GM23338 (cell line): ENCODE results near the gene RHOF. TPM values are rescaled to one million over a fixed set of nuclear protein-coding genes. Genes with fewer than 3 reads are reported as not detected.

Experiments
- ATAC-seq: fragments of 200-7000 bp; cut with Tn5 transposase; 3 replicates; pipeline ENCODE4 v1.9.1; 2020
- DNase-seq: peaks from one replicate; pipeline ENCODE4 v3.0.0-alpha.2; 2015; ENCODE audit warnings: low spot score
- H2AFZ ChIP-seq: fragments of 200-600 bp; sonication (generic); 2 replicates; pipeline ENCODE4 v1.8.0; 2016; ENCODE audit warnings: antibody characterized with exemption, mild to moderate bottlenecking, moderate library complexity
- H3F3A ChIP-seq: fragments of 200-600 bp; sonication (generic); replicated peaks from 2 replicates; pipeline ENCODE4 v1.8.0; 2017; ENCODE audit warnings: antibody characterized with exemption, mixed run types, low read depth
- H3K27ac ChIP-seq: fragments of 200-600 bp; sonication (generic); 2 replicates; pipeline ENCODE4 v1.6.1; 2016; ENCODE audit warnings: low read depth
- H3K27me3 ChIP-seq: fragments of 200-600 bp; sonication (generic); 2 replicates; pipeline ENCODE4 v1.8.0; 2016; ENCODE audit warnings: mild to moderate bottlenecking, mixed run types, moderate library complexity; ENCODE audit not compliant: insufficient read depth
- H3K36me3 ChIP-seq: fragments of 200-600 bp; sonication (generic); 2 replicates; pipeline ENCODE4 v1.8.0; 2016; ENCODE audit warnings: mild to moderate bottlenecking; ENCODE audit not compliant: insufficient read depth
- H3K4me1 ChIP-seq: fragments of 200-600 bp; sonication (generic); 2 replicates; pipeline ENCODE4 v1.8.0; 2016; ENCODE audit warnings: mild to moderate bottlenecking, moderate library complexity; ENCODE audit not compliant: insufficient read depth
- H3K4me2 ChIP-seq: fragments of 200-600 bp; sonication (generic); 2 replicates; pipeline ENCODE4 v1.7.1; 2017; ENCODE audit warnings: mixed run types
- H3K4me3 ChIP-seq: fragments of 200-600 bp; sonication (generic); 2 replicates; pipeline ENCODE4 v1.6.1; 2016; ENCODE audit warnings: mixed run types
- H3K79me2 ChIP-seq: fragments of 200-600 bp; sonication (generic); replicated peaks from 2 replicates; pipeline ENCODE4 v1.8.0; 2017; ENCODE audit warnings: mild to moderate bottlenecking; ENCODE audit not compliant: insufficient read depth
- H3K9me2 ChIP-seq: fragments of 200-600 bp; sonication (generic); 2 replicates; pipeline ENCODE4 v1.8.0; 2017; ENCODE audit not compliant: insufficient read depth
- H4K20me1 ChIP-seq: fragments of 200-600 bp; sonication (generic); replicated peaks from 2 replicates; pipeline ENCODE4 v1.8.0; 2017; ENCODE audit warnings: mild to moderate bottlenecking; ENCODE audit not compliant: insufficient read depth
- H3K27ac Mint-ChIP-seq: 2 replicates; pipeline ENCODE4 v1.8.0; 2020; ENCODE audit warnings: inconsistent platforms, mild to moderate bottlenecking, moderate library complexity, mixed read lengths
- H3K27me3 Mint-ChIP-seq: 3 replicates; pipeline ENCODE4 v1.8.0; 2022; ENCODE audit warnings: low read depth, mild to moderate bottlenecking, moderate library complexity, mixed read lengths, inconsistent platforms; ENCODE audit not compliant: insufficient read depth, poor library complexity
- H3K36me3 Mint-ChIP-seq: 3 replicates; pipeline ENCODE4 v1.8.0; 2021; ENCODE audit warnings: low read depth, mild to moderate bottlenecking, inconsistent platforms, moderate library complexity, mixed read lengths
- H3K4me1 Mint-ChIP-seq: 3 replicates; pipeline ENCODE4 v1.8.0; 2020; ENCODE audit warnings: mild to moderate bottlenecking, inconsistent platforms, mixed read lengths
- H3K4me3 Mint-ChIP-seq: 3 replicates; pipeline ENCODE4 v1.8.0; 2021; ENCODE audit warnings: moderate library complexity, mild to moderate bottlenecking, inconsistent platforms, mixed read lengths
- H3K9me3 Mint-ChIP-seq: 3 replicates; pipeline ENCODE4 v1.8.0; 2020; ENCODE audit warnings: moderate library complexity, mild to moderate bottlenecking, inconsistent platforms, mixed read lengths
- CREB1 ChIP-seq: fragments of 250-450 bp; sonication (Bioruptor Pico); IDR thresholded peaks from 2 replicates; pipeline ENCODE4 v1.5.0; 2020; ENCODE audit warnings: low read depth, mild to moderate bottlenecking, moderate library complexity
- ETS1 ChIP-seq: IDR thresholded peaks from 2 replicates; pipeline ENCODE4 v1.6.1; 2016; ENCODE audit warnings: antibody characterized with exemption
- EZH2 ChIP-seq: fragments of 200-600 bp; sonication (generic); IDR thresholded peaks from one replicate; pipeline ENCODE4 v1.8.0; 2017; ENCODE audit warnings: antibody characterized with exemption, mild to moderate bottlenecking, low read depth; ENCODE audit not compliant: unreplicated experiment
- EZH2phosphoT487 ChIP-seq: fragments of 200-600 bp; sonication (generic); IDR thresholded peaks from one replicate; pipeline ENCODE4 v1.8.1; 2018; ENCODE audit warnings: antibody characterized with exemption; ENCODE audit not compliant: unreplicated experiment
- JUNB ChIP-seq: IDR thresholded peaks from one replicate; pipeline ENCODE4 v1.6.1; 2016; ENCODE audit warnings: antibody characterized with exemption; ENCODE audit not compliant: unreplicated experiment
- NANOG ChIP-seq: IDR thresholded peaks from 2 replicates; pipeline ENCODE4 v1.6.1; 2016; ENCODE audit warnings: antibody characterized with exemption, borderline replicate concordance
- POLR2AphosphoS5 ChIP-seq: IDR thresholded peaks from 2 replicates; pipeline ENCODE4 v1.6.1; 2016; ENCODE audit warnings: antibody characterized with exemption, low read depth
- STAT1 ChIP-seq: IDR thresholded peaks from one replicate; pipeline ENCODE4 v1.6.1; 2016; ENCODE audit warnings: antibody characterized with exemption; ENCODE audit not compliant: unreplicated experiment
- ZNF114 ChIP-seq: fragments of 250-450 bp; sonication (Bioruptor Pico); IDR thresholded peaks from 2 replicates; pipeline ENCODE4 v1.5.0; 2020; ENCODE audit warnings: mild to moderate bottlenecking, moderate library complexity
- ZNF331 ChIP-seq: fragments of 250-450 bp; sonication (Bioruptor Pico); IDR thresholded peaks from 2 replicates; pipeline ENCODE4 v1.5.0; 2020; ENCODE audit warnings: low read depth, mild to moderate bottlenecking, moderate library complexity
- ZNF462 ChIP-seq: fragments of 250-450 bp; sonication (Bioruptor Pico); IDR thresholded peaks from 2 replicates; pipeline ENCODE4 v1.5.0; 2020; ENCODE audit warnings: mild to moderate bottlenecking, moderate library complexity
- polyA plus RNA-seq: library from polyadenylated mRNA; unstranded; fragments of >200 nt; fragmentation: Nextera tagmentation; extraction: Ambion mirVana; gene quantifications from 2 replicates; pipeline ENCODE4 v1.2.1, GENCODE V29; 2016
- total RNA-seq: library from RNA; depleted of rRNA; stranded (reverse); fragments of >200 nt; shearing (Covaris generic); gene quantifications from 2 replicates; pipeline ENCODE4 v1.2.3, GENCODE V29; 2014
- TF ChIP-seq, protein P1 (sequence below): IDR thresholded peaks from one replicate; pipeline ENCODE4 v1.6.1; 2018; ENCODE audit warnings: antibody characterized with exemption; ENCODE audit not compliant: unreplicated experiment
- TF ChIP-seq, protein P2 (sequence below), 2 experiments: fragments of 200-600 bp in 1 of 2; sonication (generic) in 1 of 2; conservative IDR thresholded peaks; 2 replicates each; pipeline versions ENCODE4 v1.5.1 to v1.6.1; 2016 to 2017; ENCODE audit warnings: antibody characterized with exemption in 2 of 2, low read depth in 2 of 2, mild to moderate bottlenecking in 2 of 2, moderate library complexity in 1 of 2

RHOF gene
- total and polyA plus RNA-seq, 2 experiments from 2014 or later, result 10.5 to 53.4 TPM

DNA sequence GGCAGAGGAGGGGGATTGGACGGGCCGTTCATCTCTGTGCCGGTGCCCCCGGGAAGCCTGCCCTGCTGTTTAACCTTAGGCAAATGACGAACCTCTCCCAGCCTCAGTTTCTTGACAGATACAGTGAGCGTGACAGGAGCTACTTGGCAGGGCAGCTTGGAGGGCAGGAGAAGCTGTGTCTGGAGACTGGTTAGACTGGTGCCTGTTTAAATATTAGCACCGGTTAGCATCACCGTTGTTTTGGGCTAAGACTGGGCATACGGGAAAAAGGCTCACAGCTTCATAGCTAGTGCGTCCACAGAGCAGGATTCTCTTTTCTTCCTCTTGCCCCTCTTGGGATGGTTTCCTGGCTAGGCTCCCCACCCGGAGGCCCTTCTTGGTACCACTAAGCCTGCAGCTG lies 38.7 kb downstream of the RHOF start:
- DNase-seq (no peak), ATAC-seq (no peak)
- Histone ChIP-seq H3K4me1 (no peaks in the 10 kb centered on the region), H4K20me1 (no peaks in the 10 kb centered on the region), H3K36me3 (no peaks in the 10 kb centered on the region; the same call in 1 of the 2 replicates), H2AFZ (no peak overlapping the region), H3K79me2 (no peaks in the 10 kb centered on the region), H3K27ac (no peak overlapping the region), H3K4me3 (no peak overlapping the region), H3K27me3 (no peaks in the 10 kb centered on the region), H3F3A (0 out of 2 replicates have a peak, but pooled peaks cover 4% of the 10 kb centered on the region), H3K4me2 (no peak overlapping the region), H3K9me2 (no peaks in the 10 kb centered on the region)
- H3K4me3 Mint-ChIP-seq, result no peak overlapping the region
- peaks cover 2% of the 10 kb centered on the region for H3K27me3 Mint-ChIP-seq
- no peak for TF ChIP-seq CREB1 (CRISPR knock-in tag)
- TF ChIP-seq, protein P1, sequence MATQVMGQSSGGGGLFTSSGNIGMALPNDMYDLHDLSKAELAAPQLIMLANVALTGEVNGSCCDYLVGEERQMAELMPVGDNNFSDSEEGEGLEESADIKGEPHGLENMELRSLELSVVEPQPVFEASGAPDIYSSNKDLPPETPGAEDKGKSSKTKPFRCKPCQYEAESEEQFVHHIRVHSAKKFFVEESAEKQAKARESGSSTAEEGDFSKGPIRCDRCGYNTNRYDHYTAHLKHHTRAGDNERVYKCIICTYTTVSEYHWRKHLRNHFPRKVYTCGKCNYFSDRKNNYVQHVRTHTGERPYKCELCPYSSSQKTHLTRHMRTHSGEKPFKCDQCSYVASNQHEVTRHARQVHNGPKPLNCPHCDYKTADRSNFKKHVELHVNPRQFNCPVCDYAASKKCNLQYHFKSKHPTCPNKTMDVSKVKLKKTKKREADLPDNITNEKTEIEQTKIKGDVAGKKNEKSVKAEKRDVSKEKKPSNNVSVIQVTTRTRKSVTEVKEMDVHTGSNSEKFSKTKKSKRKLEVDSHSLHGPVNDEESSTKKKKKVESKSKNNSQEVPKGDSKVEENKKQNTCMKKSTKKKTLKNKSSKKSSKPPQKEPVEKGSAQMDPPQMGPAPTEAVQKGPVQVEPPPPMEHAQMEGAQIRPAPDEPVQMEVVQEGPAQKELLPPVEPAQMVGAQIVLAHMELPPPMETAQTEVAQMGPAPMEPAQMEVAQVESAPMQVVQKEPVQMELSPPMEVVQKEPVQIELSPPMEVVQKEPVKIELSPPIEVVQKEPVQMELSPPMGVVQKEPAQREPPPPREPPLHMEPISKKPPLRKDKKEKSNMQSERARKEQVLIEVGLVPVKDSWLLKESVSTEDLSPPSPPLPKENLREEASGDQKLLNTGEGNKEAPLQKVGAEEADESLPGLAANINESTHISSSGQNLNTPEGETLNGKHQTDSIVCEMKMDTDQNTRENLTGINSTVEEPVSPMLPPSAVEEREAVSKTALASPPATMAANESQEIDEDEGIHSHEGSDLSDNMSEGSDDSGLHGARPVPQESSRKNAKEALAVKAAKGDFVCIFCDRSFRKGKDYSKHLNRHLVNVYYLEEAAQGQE, result no peak
- TF ChIP-seq POLR2AphosphoS5, result no peak
- TF ChIP-seq ZNF114 (CRISPR knock-in tag), result no peak
- TF ChIP-seq EZH2, result no peak
- no peak for TF ChIP-seq EZH2phosphoT487
- no peak for TF ChIP-seq ZNF331 (CRISPR knock-in tag)
- no peak for TF ChIP-seq JUNB
- TF ChIP-seq, protein P2, sequence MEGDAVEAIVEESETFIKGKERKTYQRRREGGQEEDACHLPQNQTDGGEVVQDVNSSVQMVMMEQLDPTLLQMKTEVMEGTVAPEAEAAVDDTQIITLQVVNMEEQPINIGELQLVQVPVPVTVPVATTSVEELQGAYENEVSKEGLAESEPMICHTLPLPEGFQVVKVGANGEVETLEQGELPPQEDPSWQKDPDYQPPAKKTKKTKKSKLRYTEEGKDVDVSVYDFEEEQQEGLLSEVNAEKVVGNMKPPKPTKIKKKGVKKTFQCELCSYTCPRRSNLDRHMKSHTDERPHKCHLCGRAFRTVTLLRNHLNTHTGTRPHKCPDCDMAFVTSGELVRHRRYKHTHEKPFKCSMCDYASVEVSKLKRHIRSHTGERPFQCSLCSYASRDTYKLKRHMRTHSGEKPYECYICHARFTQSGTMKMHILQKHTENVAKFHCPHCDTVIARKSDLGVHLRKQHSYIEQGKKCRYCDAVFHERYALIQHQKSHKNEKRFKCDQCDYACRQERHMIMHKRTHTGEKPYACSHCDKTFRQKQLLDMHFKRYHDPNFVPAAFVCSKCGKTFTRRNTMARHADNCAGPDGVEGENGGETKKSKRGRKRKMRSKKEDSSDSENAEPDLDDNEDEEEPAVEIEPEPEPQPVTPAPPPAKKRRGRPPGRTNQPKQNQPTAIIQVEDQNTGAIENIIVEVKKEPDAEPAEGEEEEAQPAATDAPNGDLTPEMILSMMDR (conservative IDR thresholded peaks at IDR 0.05; ENCODE audit: low read depth in 2 of 2), result no peak
- TF ChIP-seq ETS1, result no peak
- TF ChIP-seq ZNF462, result no peak
- TF ChIP-seq NANOG, result no peak
- no peak for TF ChIP-seq STAT1
- peaks cover 14% of the 10 kb centered on the region; the same call in 2 of the 3 replicates for H3K36me3 Mint-ChIP-seq
- H3K4me1 Mint-ChIP-seq, result no peaks in the 10 kb centered on the region
- H3K9me3 Mint-ChIP-seq, result no peaks in the 10 kb centered on the region
- no peak overlapping the region for H3K27ac Mint-ChIP-seq
